SK-N-SH (cell line): ENCODE data around the gene METTL25B. TPM values are rescaled to one million over a fixed set of nuclear protein-coding genes. Genes with fewer than 3 reads are reported as not detected.

Source experiments
- CTCF ChIA-PET: fragments of 300-600, 350-600 bp; formaldehyde crosslinking; extraction: SDS; loops from one replicate; lab custom pipeline; 2021; lab: Yijun Ruan, JAX
- POLR2A ChIA-PET: fragments of 350-600 bp; sonication (Branson Sonifier 250); formaldehyde crosslinking; extraction: SDS; loops from one replicate; lab custom pipeline; 2020; ENCODE audit warnings: antibody characterized with exemption, inconsistent platforms; lab: Yijun Ruan, JAX
- DNase-seq: peaks from one replicate; pipeline ENCODE4 v3.0.0; 2012
- H2AFZ ChIP-seq: fragments of 200-600 bp; sonication (generic); 2 replicates; pipeline ENCODE4 v1.8.1; 2016; ENCODE audit warnings: antibody characterized with exemption, mild to moderate bottlenecking, low read depth
- H3F3A ChIP-seq: fragments of 200-600 bp; sonication (generic); replicated peaks from 2 replicates; pipeline ENCODE3; 2016; ENCODE audit warnings: antibody characterized with exemption, mild to moderate bottlenecking; ENCODE audit not compliant: insufficient read depth
- H3K27ac ChIP-seq, 2 experiments: fragments of 200-500 bp in 1 of 2; fragments of 200-600 bp in 1 of 2; sonication (Bioruptor generic) in 1 of 2; sonication (generic), shearing (Covaris generic) in 1 of 2; 2 replicates each; pipeline versions ENCODE4 v1.5.1 to v1.6.1; 2014 to 2016; ENCODE audit warnings: low read depth in 2 of 2, inconsistent platforms in 1 of 2, low read length in 1 of 2, mild to moderate bottlenecking in 1 of 2, mixed read lengths in 1 of 2
- H3K27me3 ChIP-seq: fragments of 200-600 bp; sonication (generic), shearing (Covaris generic); 2 replicates; pipeline ENCODE4 v1.6.1; 2016; ENCODE audit warnings: mixed run types; ENCODE audit not compliant: insufficient read depth
- H3K36me3 ChIP-seq, 2 experiments: fragments of 200-500 bp in 1 of 2; fragments of 200-600 bp in 1 of 2; sonication (Bioruptor generic) in 1 of 2; sonication (generic) in 1 of 2; replicated peaks in 1 of 2; 2 replicates each; pipeline versions ENCODE3 to v1.5.1; 2014 to 2016; ENCODE audit warnings: low read length in 1 of 2, mild to moderate bottlenecking in 1 of 2; ENCODE audit not compliant: insufficient read depth in 2 of 2, control insufficient read depth in 1 of 2
- H3K4me1 ChIP-seq, 2 experiments: fragments of 200-500 bp in 1 of 2; fragments of 200-600 bp in 1 of 2; sonication (Bioruptor generic) in 1 of 2; sonication (generic), shearing (Covaris generic) in 1 of 2; 2 replicates each; pipeline versions ENCODE4 v1.5.1 to v1.6.1; 2014 to 2016; ENCODE audit warnings: low read depth in 1 of 2, low read length in 1 of 2, mixed run types in 1 of 2; ENCODE audit not compliant: insufficient read depth in 2 of 2, control insufficient read depth in 1 of 2
- H3K4me2 ChIP-seq: fragments of 200-600 bp; sonication (generic), shearing (Covaris generic); 2 replicates; pipeline ENCODE4 v1.6.1; 2017; ENCODE audit warnings: mixed run types
- H3K4me3 ChIP-seq, 2 experiments: fragments of 200-500 bp in 1 of 2; fragments of 200-600 bp in 1 of 2; sonication (Bioruptor generic) in 1 of 2; sonication (generic), shearing (Covaris generic) in 1 of 2; 2 replicates each; pipeline versions ENCODE4 v1.5.1 to v1.8.1; 2014 to 2016; ENCODE audit warnings: low read depth in 2 of 2, inconsistent platforms in 1 of 2, low read length in 1 of 2, mild to moderate bottlenecking in 1 of 2, mixed read lengths in 1 of 2, moderate library complexity in 1 of 2
- H3K79me2 ChIP-seq: fragments of 200-600 bp; sonication (generic); 2 replicates; pipeline ENCODE4 v1.8.1; 2017; ENCODE audit warnings: mild to moderate bottlenecking; ENCODE audit not compliant: insufficient read depth
- H3K9ac ChIP-seq: fragments of 200-600 bp; sonication (generic); 2 replicates; pipeline ENCODE4 v1.6.1; 2017; ENCODE audit warnings: mixed run types
- H3K9me2 ChIP-seq: fragments of 200-600 bp; sonication (generic); 2 replicates; pipeline ENCODE4 v1.6.1; 2017; ENCODE audit warnings: mixed run types
- H3K9me3 ChIP-seq: fragments of 200-600 bp; sonication (generic); 2 replicates; pipeline ENCODE4 v1.6.1; 2017; ENCODE audit warnings: mixed run types, mild to moderate bottlenecking, moderate library complexity
- H4K20me1 ChIP-seq: fragments of 200-600 bp; sonication (generic); 2 replicates; pipeline ENCODE4 v1.6.1; 2017; ENCODE audit warnings: mild to moderate bottlenecking, mixed run types; ENCODE audit not compliant: insufficient read depth
- CHD2 ChIP-seq: fragments of 150-350 bp; IDR thresholded peaks from 2 replicates; pipeline ENCODE4 v1.6.1; 2018; ENCODE audit warnings: low read length; ENCODE audit not compliant: partially characterized antibody
- ELF1 ChIP-seq: IDR thresholded peaks from 2 replicates; pipeline ENCODE4 v1.4.0; 2012
- EP300 ChIP-seq, 2 experiments: IDR thresholded peaks; 2 replicates each; pipeline versions ENCODE4 v1.4.0 to v1.6.1; 2012; ENCODE audit warnings: borderline replicate concordance in 1 of 2, low read depth in 1 of 2, low read length in 1 of 2
- GABPA ChIP-seq: IDR thresholded peaks from 2 replicates; pipeline ENCODE4 v1.4.0; 2012; ENCODE audit warnings: low read depth, mild to moderate bottlenecking
- GATA2 ChIP-seq: sonication (generic); formaldehyde crosslinking; IDR thresholded peaks from 2 replicates; pipeline ENCODE4 v1.5.0; 2020; ENCODE audit warnings: mild to moderate bottlenecking, missing genetic modification reagents
- JUND ChIP-seq: IDR thresholded peaks from 2 replicates; pipeline ENCODE4 v1.4.0; 2012
- MXI1 ChIP-seq: IDR thresholded peaks from 2 replicates; pipeline ENCODE4 v1.6.1; 2012; ENCODE audit warnings: mild to moderate bottlenecking, low read depth, low read length, improper control_type of control experiment
- NFIC ChIP-seq: IDR thresholded peaks from 2 replicates; pipeline ENCODE4 v1.4.0; 2012; ENCODE audit warnings: borderline replicate concordance
- POLR2AphosphoS5 ChIP-seq: IDR thresholded peaks from 2 replicates; pipeline ENCODE4 v1.6.1; 2012; ENCODE audit warnings: low read depth, low read length
- RCOR1 ChIP-seq: fragments of 150-350 bp; IDR thresholded peaks from 2 replicates; pipeline ENCODE4 v1.6.1; 2017; ENCODE audit warnings: antibody characterized with exemption, low read length
- RFX5 ChIP-seq: IDR thresholded peaks from 2 replicates; pipeline ENCODE4 v1.6.1; 2012; ENCODE audit warnings: mild to moderate bottlenecking, improper control_type of control experiment, low read length
- RXRA ChIP-seq: IDR thresholded peaks from 2 replicates; pipeline ENCODE4 v1.4.0; 2012; ENCODE audit warnings: low read depth, mild to moderate bottlenecking, borderline replicate concordance
- SIN3A ChIP-seq: IDR thresholded peaks from 2 replicates; pipeline ENCODE4 v1.6.1; 2012; ENCODE audit warnings: low read depth, mild to moderate bottlenecking, low read length, moderate library complexity, borderline replicate concordance
- SMC3 ChIP-seq: IDR thresholded peaks from 2 replicates; pipeline ENCODE4 v1.6.1; 2012; ENCODE audit warnings: low read depth, low read length, improper control_type of control experiment
- TAF1 ChIP-seq: IDR thresholded peaks from 2 replicates; pipeline ENCODE4 v1.6.1; 2012; ENCODE audit warnings: low read depth, mild to moderate bottlenecking, low read length, moderate library complexity, borderline replicate concordance
- TCF12 ChIP-seq: IDR thresholded peaks from 2 replicates; pipeline ENCODE4 v1.4.0; 2012
- TEAD4 ChIP-seq: IDR thresholded peaks from 2 replicates; pipeline ENCODE4 v1.4.0; 2012; ENCODE audit warnings: mild to moderate bottlenecking, borderline replicate concordance; ENCODE audit not compliant: insufficient read depth
- ZBTB33 ChIP-seq: IDR thresholded peaks from 2 replicates; pipeline ENCODE4 v1.4.0; 2012; ENCODE audit warnings: low read depth, borderline replicate concordance
- WGBS: methylation state at CpG from one replicate; pipeline ENCODE4 v1.1.6; 2017; ENCODE audit warnings: low lambda C conversion rate; 5-methylcytosine and 5-hydroxymethylcytosine counted together
- polyA plus RNA-seq, 3 experiments: library from polyadenylated mRNA; depleted of rRNA; stranded (reverse); fragments of >200 nt; gene quantifications; 2 replicates each; pipeline ENCODE4 v1.2.3, GENCODE V29; 2012
- TF ChIP-seq, protein P1 (sequence below): IDR thresholded peaks from 2 replicates; pipeline ENCODE4; 2012
- TF ChIP-seq, protein P2 (sequence below): fragments of 150-350 bp; IDR thresholded peaks from 2 replicates; pipeline ENCODE4 v1.6.1; 2017; ENCODE audit warnings: antibody characterized with exemption, low read length, low read depth, borderline replicate concordance

Gene METTL25B
- polyA plus RNA-seq, 1 of the 3 experiments (the other 2 are of a cell fraction): 20.1 TPM

- TF ChIP-seq GABPA (no peak), EP300 (IDR thresholded peaks at IDR 0.05; ENCODE audit: borderline replicate concordance in 1 of 2, low read depth in 1 of 2, low read length in 1 of 2) (peak in 1 of 2 experiments; percentile 94; a peak in 3 of 4 replicates)
- TF ChIP-seq, all 33 proteins: peak for 12
Measured at GRCh38 chr1:156709757-156710489, 18.3 kb upstream of the METTL25B start (continued).

GRCh38 chr1:156711011-156711817, 17.1 kb upstream of the METTL25B start:
- no peaks in the 10 kb centered on the region for H3K9me3 ChIP-seq
- 24% methylated on average over 9 of the region's 9 CpGs for WGBS
- H3K36me3 ChIP-seq: no peaks in the 10 kb centered on the region
- H3K79me2 ChIP-seq: no peaks in the 10 kb centered on the region
- POLR2A ChIA-PET: interaction anchor here (0.8 to 2.6 kb wide), 10 partner anchors 10 to 202 kb away, joined by 3 to 12 read pairs (median 6); partner anchors contain the start of genes ISG20L2 and METTL25B
- no peak overlapping the region for H3K4me3 ChIP-seq
- no peaks in the 10 kb centered on the region for H3K9me2 ChIP-seq
- H3F3A ChIP-seq: peaks cover 44% of the 10 kb centered on the region
- peaks cover 50 to 65% of the 10 kb centered on the region in 2 experiments; a peak in 3 of 4 replicates for H3K4me1 ChIP-seq
- peak overlapping the region; percentile 43 to 98; a peak in 3 of 4 replicates for H3K27ac ChIP-seq
- TF ChIP-seq, protein P1, sequence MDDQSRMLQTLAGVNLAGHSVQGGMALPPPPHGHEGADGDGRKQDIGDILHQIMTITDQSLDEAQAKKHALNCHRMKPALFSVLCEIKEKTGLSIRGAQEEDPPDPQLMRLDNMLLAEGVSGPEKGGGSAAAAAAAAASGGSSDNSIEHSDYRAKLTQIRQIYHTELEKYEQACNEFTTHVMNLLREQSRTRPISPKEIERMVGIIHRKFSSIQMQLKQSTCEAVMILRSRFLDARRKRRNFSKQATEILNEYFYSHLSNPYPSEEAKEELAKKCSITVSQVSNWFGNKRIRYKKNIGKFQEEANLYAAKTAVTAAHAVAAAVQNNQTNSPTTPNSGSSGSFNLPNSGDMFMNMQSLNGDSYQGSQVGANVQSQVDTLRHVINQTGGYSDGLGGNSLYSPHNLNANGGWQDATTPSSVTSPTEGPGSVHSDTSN: peak; percentile 79
- TF ChIP-seq CHD2: peak; percentile 89
- TF ChIP-seq GABPA: no peak
- peak; percentile 38; the same call in 1 of the 2 replicates for TF ChIP-seq NFIC
- no peak for TF ChIP-seq ELF1
- no peak; the same call in 1 of the 2 replicates for TF ChIP-seq SIN3A
- TF ChIP-seq MXI1: peak; percentile 33; the same call in 1 of the 2 replicates
- TF ChIP-seq JUND: peak; percentile 17; the same call in 1 of the 2 replicates
- TF ChIP-seq RCOR1: peak; percentile 89
- peak; percentile 72 to 97; a peak in 3 of 4 replicates for TF ChIP-seq EP300 (IDR thresholded peaks at IDR 0.05; ENCODE audit: borderline replicate concordance in 1 of 2, low read depth in 1 of 2, low read length in 1 of 2)
- no peak for TF ChIP-seq RFX5
- TF ChIP-seq, protein P2, sequence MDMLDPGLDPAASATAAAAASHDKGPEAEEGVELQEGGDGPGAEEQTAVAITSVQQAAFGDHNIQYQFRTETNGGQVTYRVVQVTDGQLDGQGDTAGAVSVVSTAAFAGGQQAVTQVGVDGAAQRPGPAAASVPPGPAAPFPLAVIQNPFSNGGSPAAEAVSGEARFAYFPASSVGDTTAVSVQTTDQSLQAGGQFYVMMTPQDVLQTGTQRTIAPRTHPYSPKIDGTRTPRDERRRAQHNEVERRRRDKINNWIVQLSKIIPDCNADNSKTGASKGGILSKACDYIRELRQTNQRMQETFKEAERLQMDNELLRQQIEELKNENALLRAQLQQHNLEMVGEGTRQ: no peak
- TF ChIP-seq GATA2 (CRISPR knock-in tag): peak; percentile 43; the same call in 1 of the 2 replicates
- TF ChIP-seq RXRA: peak; percentile 88; the same call in 1 of the 2 replicates
- TF ChIP-seq TAF1: no peak
- peak; percentile 83 for TF ChIP-seq POLR2AphosphoS5
- 0 out of 2 replicates have a peak, but pooled peaks have one; percentile 17 for TF ChIP-seq ZBTB33
- TF ChIP-seq SMC3: no peak
- TF ChIP-seq TCF12: peak; percentile 97
- no peak for TF ChIP-seq TEAD4
- no peak overlapping the region for H3K9ac ChIP-seq
- no peak overlapping the region for H2AFZ ChIP-seq
- H3K27me3 ChIP-seq: no peaks in the 10 kb centered on the region
- CTCF ChIA-PET: interaction anchor here (1.0 to 45.5 kb wide), 13 partner anchors 4 to 217 kb away, joined by 3 to 2702 read pairs (median 6); partner anchors contain the start of genes CRABP2, ISG20L2, METTL25B and NES
- peak; percentile 83 for DNase-seq
- no peaks in the 10 kb centered on the region for H4K20me1 ChIP-seq
- H3K4me2 ChIP-seq: peak overlapping the region; percentile 63; the same call in 1 of the 2 replicates
